ENCODE results near the gene FHOD3. TPM values are rescaled to one million over a fixed set of nuclear protein-coding genes. Genes with fewer than 3 reads are reported as not detected.

Gene FHOD3
- polyA plus RNA-seq, 2 of the 4 experiments (the other 2 are of a cell fraction): 2.5 to 3.6 TPM

- TF ChIP-seq, protein P1, sequence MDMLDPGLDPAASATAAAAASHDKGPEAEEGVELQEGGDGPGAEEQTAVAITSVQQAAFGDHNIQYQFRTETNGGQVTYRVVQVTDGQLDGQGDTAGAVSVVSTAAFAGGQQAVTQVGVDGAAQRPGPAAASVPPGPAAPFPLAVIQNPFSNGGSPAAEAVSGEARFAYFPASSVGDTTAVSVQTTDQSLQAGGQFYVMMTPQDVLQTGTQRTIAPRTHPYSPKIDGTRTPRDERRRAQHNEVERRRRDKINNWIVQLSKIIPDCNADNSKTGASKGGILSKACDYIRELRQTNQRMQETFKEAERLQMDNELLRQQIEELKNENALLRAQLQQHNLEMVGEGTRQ (IDR thresholded peaks at IDR 0.05): no peak
- TF ChIP-seq BHLHE40 (IDR thresholded peaks at IDR 0.05; ENCODE audit: low read depth, low read length): no peak
- no peak for TF ChIP-seq KDM5A (IDR thresholded peaks at IDR 0.05)
- no peak for TF ChIP-seq RARB (CRISPR knock-in tag; IDR thresholded peaks at IDR 0.05)
- no peak for TF ChIP-seq EHMT2 (IDR thresholded peaks at IDR 0.05; ENCODE audit: low read depth)
Observed at GRCh38 chr18:36589857-36590543, 292.5 kb downstream of the FHOD3 start (continued).

- Histone ChIP-seq H3K27ac (no peak overlapping the region), H3K4me1 (no peaks in the 10 kb centered on the region), H3K9me3 (no peaks in the 10 kb centered on the region), H3K4me2 (no peak overlapping the region), H3K4me3 (no peak overlapping the region)
- CTCF ChIA-PET: interaction anchor here (0.5 to 1.2 kb wide), 2 partner anchors 18 to 19 kb away, joined by 3 to 4 read pairs; no protein-coding TSS in a partner anchor
- FAIRE-seq: no peak
- POLR2A ChIA-PET: no interaction called here
- DNase-seq (ENCODE audit: low read depth in 1 of 2, low spot score in 1 of 2): no peak
- no peak for TF ChIP-seq POLR2AphosphoS2 (conservative IDR thresholded peaks at IDR 0.05; ENCODE audit: low read length)
- TF ChIP-seq RAD21 (conservative IDR thresholded peaks at IDR 0.05 in 1 of 2, IDR thresholded peaks at IDR 0.05 in 1 of 2): no peak
- TF ChIP-seq CBX8 (IDR thresholded peaks at IDR 0.05): no peak
- TF ChIP-seq HDAC2 (IDR thresholded peaks at IDR 0.05): no peak
- no peak for TF ChIP-seq HOXB5 (CRISPR knock-in tag; IDR thresholded peaks at IDR 0.05)
- no peak for TF ChIP-seq EHF (CRISPR knock-in tag; IDR thresholded peaks at IDR 0.05)
- no peak for TF ChIP-seq HOXB13 (CRISPR knock-in tag; IDR thresholded peaks at IDR 0.05; ENCODE audit: low read depth)
- TF ChIP-seq GATA3 (IDR thresholded peaks at IDR 0.05; ENCODE audit: borderline replicate concordance): no peak
- no peak for TF ChIP-seq ATOH8 (CRISPR knock-in tag; IDR thresholded peaks at IDR 0.05; ENCODE audit: low read depth)
- TF ChIP-seq PBX3 (IDR thresholded peaks at IDR 0.05): no peak
- TF ChIP-seq HMGXB4 (CRISPR knock-in tag; IDR thresholded peaks at IDR 0.05; ENCODE audit: borderline replicate concordance): no peak
- TF ChIP-seq FOSL2 (IDR thresholded peaks at IDR 0.05): no peak
- TF ChIP-seq FOSL2 (CRISPR knock-in tag; IDR thresholded peaks at IDR 0.05): no peak
- TF ChIP-seq RARB (CRISPR knock-in tag; IDR thresholded peaks at IDR 0.05): no peak
- WGBS (ENCODE audit: missing lambda C conversion rate): 61% methylated on average over 10 of the region's 13 CpGs
- ATAC-seq: no peak
Observed at GRCh38 chr18:36590621-36591580, 293.4 kb downstream of the FHOD3 start.

GRCh38 chr18:36592282-36592681, 294.8 kb downstream of the FHOD3 start:
- ATAC-seq (no peak), FAIRE-seq (no peak), DNase-seq (ENCODE audit: low read depth in 1 of 2, low spot score in 1 of 2) (no peak)
- H3K4me3 ChIP-seq: no peak overlapping the region
- no peak overlapping the region for H3K27ac ChIP-seq
- ChIA-PET POLR2A (no interaction called here), CTCF (no interaction called here)
- H3K4me1 ChIP-seq: no peaks in the 10 kb centered on the region
- WGBS (ENCODE audit: missing lambda C conversion rate): 49% methylated on average over 5 of the region's 5 CpGs
- H3K4me2 ChIP-seq: no peak overlapping the region
- H3K9me3 ChIP-seq: no peaks in the 10 kb centered on the region
- TF ChIP-seq BCL3 (IDR thresholded peaks at IDR 0.05) (no peak), KDM1A (IDR thresholded peaks at IDR 0.05; ENCODE audit: low read depth) (no peak), JUNB (IDR thresholded peaks at IDR 0.05) (no peak), ATOH8 (CRISPR knock-in tag; IDR thresholded peaks at IDR 0.05; ENCODE audit: low read depth) (no peak), E2F6 (IDR thresholded peaks at IDR 0.05; ENCODE audit: borderline replicate concordance, low read depth) (no peak), ZSCAN20 (CRISPR knock-in tag; IDR thresholded peaks at IDR 0.05) (no peak), EHMT2 (IDR thresholded peaks at IDR 0.05; ENCODE audit: low read depth) (no peak), CEBPB (IDR thresholded peaks at IDR 0.05) (no peak), CHD2 (IDR thresholded peaks at IDR 0.05; ENCODE audit: low read length, partially characterized antibody) (no peak)
